NB4 (cell line): ENCODE results near the gene PDGFA.

Source experiments
- DNase-seq: peaks from one replicate; pipeline ENCODE4 v3.0.0; 2010; ENCODE audit warnings: low read depth
- H3K4me3 ChIP-seq: one replicate; pipeline ENCODE4 v1.5.1; 2011; ENCODE audit warnings: mild to moderate bottlenecking, low read depth, low read length, moderate library complexity
- CTCF ChIP-seq: IDR thresholded peaks from one replicate; pipeline ENCODE4 v1.5.1; 2012; ENCODE audit warnings: low read depth, low read length
- MAX ChIP-seq: IDR thresholded peaks from 2 replicates; pipeline ENCODE4 v1.6.1; 2011; ENCODE audit warnings: low read depth, low read length
- MYC ChIP-seq: IDR thresholded peaks from 2 replicates; pipeline ENCODE4 v1.6.1; 2011; ENCODE audit warnings: low read depth, low read length
- POLR2A ChIP-seq: IDR thresholded peaks from 2 replicates; pipeline ENCODE4 v1.6.1; 2011; ENCODE audit warnings: mild to moderate bottlenecking; ENCODE audit not compliant: insufficient read length; ENCODE audit errors: extremely low read depth

Gene PDGFA

GRCh38 chr7:483656-484355, 35.8 kb downstream of the PDGFA start:
- TF ChIP-seq POLR2A (no peak), MAX (no peak), MYC (no peak), CTCF (no peak)
- no peak for DNase-seq
- H3K4me3 ChIP-seq: no peak overlapping the region

- no peak for DNase-seq
- no peak overlapping the region for H3K4me3 ChIP-seq
- TF ChIP-seq MAX: no peak
- no peak for TF ChIP-seq POLR2A
- TF ChIP-seq CTCF: no peak
- no peak for TF ChIP-seq MYC
Measured at GRCh38 chr7:482521-483083, 37.0 kb downstream of the PDGFA start.

- H3K4me3 ChIP-seq: no peak overlapping the region
- TF ChIP-seq POLR2A (no peak), MYC (no peak), CTCF (no peak), MAX (no peak)
- DNase-seq: no peak
Measured at GRCh38 chr7:481219-481930, 38.3 kb downstream of the PDGFA start.

- no peak for DNase-seq
- TF ChIP-seq MYC: no peak
- no peak for TF ChIP-seq MAX
- no peak for TF ChIP-seq POLR2A
- no peak for TF ChIP-seq CTCF
- no peak overlapping the region for H3K4me3 ChIP-seq
Measured at GRCh38 chr7:480531-481218, 39.0 kb downstream of the PDGFA start.

- DNase-seq: no peak
- no peak overlapping the region for H3K4me3 ChIP-seq
- TF ChIP-seq POLR2A (no peak), MAX (no peak), MYC (no peak), CTCF (no peak)
Measured at GRCh38 chr7:479948-480499, 39.6 kb downstream of the PDGFA start.
